ENCODE measurements around the gene SEMA4C. TPM values are rescaled to one million over a fixed set of nuclear protein-coding genes. Genes with fewer than 3 reads are reported as not detected.
A peak's percentile ranks its signal among the peaks of the same experiment; 100 is the strongest.

SEMA4C gene
- total and polyA plus RNA-seq, 9 of the 15 experiments (the other 6 are each of a cell fraction or from before 2014, with no cell fraction given): 0.32 to 59.7 (median 23.9) TPM

- no peak for TF ChIP-seq PCBP1 (IDR thresholded peaks at IDR 0.05; ENCODE audit: low read depth, low read length, poor library complexity, severe bottlenecking)
- no peak for TF ChIP-seq ZNF780A (CRISPR knock-in tag; IDR thresholded peaks at IDR 0.05)
- TF ChIP-seq LARP7 (IDR thresholded peaks at IDR 0.05): no peak
- TF ChIP-seq PPARD (CRISPR knock-in tag; IDR thresholded peaks at IDR 0.05): no peak
- no peak for TF ChIP-seq ZFP30 (CRISPR knock-in tag; IDR thresholded peaks at IDR 0.05; ENCODE audit: borderline replicate concordance)
- TF ChIP-seq, protein P1, sequence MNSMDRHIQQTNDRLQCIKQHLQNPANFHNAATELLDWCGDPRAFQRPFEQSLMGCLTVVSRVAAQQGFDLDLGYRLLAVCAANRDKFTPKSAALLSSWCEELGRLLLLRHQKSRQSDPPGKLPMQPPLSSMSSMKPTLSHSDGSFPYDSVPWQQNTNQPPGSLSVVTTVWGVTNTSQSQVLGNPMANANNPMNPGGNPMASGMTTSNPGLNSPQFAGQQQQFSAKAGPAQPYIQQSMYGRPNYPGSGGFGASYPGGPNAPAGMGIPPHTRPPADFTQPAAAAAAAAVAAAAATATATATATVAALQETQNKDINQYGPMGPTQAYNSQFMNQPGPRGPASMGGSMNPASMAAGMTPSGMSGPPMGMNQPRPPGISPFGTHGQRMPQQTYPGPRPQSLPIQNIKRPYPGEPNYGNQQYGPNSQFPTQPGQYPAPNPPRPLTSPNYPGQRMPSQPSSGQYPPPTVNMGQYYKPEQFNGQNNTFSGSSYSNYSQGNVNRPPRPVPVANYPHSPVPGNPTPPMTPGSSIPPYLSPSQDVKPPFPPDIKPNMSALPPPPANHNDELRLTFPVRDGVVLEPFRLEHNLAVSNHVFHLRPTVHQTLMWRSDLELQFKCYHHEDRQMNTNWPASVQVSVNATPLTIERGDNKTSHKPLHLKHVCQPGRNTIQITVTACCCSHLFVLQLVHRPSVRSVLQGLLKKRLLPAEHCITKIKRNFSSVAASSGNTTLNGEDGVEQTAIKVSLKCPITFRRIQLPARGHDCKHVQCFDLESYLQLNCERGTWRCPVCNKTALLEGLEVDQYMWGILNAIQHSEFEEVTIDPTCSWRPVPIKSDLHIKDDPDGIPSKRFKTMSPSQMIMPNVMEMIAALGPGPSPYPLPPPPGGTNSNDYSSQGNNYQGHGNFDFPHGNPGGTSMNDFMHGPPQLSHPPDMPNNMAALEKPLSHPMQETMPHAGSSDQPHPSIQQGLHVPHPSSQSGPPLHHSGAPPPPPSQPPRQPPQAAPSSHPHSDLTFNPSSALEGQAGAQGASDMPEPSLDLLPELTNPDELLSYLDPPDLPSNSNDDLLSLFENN (IDR thresholded peaks at IDR 0.05; ENCODE audit: low read depth in 2 of 2, low read length in 2 of 2): peak in 1 of 2 experiments; percentile 81; a peak in 2 of 4 replicates
- TF ChIP-seq ZNF146 (CRISPR knock-in tag; IDR thresholded peaks at IDR 0.05; ENCODE audit: unreplicated experiment): peak; percentile 86
- TF ChIP-seq NR2F6 (CRISPR knock-in tag; IDR thresholded peaks at IDR 0.05): no peak
- no peak for TF ChIP-seq DIDO1 (tag; IDR thresholded peaks at IDR 0.05; ENCODE audit: low read depth)
- peak; percentile 67 for TF ChIP-seq SMAD1 (IDR thresholded peaks at IDR 0.05; ENCODE audit: low read depth, low read length, partially characterized antibody)
- peak; percentile 79 for TF ChIP-seq TOE1 (IDR thresholded peaks at IDR 0.05; ENCODE audit: borderline replicate concordance)
- TF ChIP-seq TOE1 (CRISPR knock-in tag; IDR thresholded peaks at IDR 0.05; ENCODE audit: borderline replicate concordance, low read depth): no peak
- TF ChIP-seq, protein P2, sequence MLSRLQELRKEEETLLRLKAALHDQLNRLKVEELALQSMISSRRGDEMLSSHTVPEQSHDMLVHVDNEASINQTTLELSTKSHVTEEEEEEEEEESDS (CRISPR knock-in tag; IDR thresholded peaks at IDR 0.05): no peak
- TF ChIP-seq CTBP1 (IDR thresholded peaks at IDR 0.05; ENCODE audit: borderline replicate concordance): peak; percentile 27; the same call in 1 of the 2 replicates
- peak; percentile 70; the same call in 1 of the 2 replicates for TF ChIP-seq ZNF444 (CRISPR knock-in tag; IDR thresholded peaks at IDR 0.05)
- TF ChIP-seq FOXA3 (CRISPR knock-in tag; conservative IDR thresholded peaks at IDR 0.05 in 1 of 2, IDR thresholded peaks at IDR 0.05 in 1 of 2): no peak
- TF ChIP-seq HSF4 (CRISPR knock-in tag; IDR thresholded peaks at IDR 0.05; ENCODE audit: borderline replicate concordance): no peak
- TF ChIP-seq CSDE1 (IDR thresholded peaks at IDR 0.05): no peak
- TF ChIP-seq PTBP1 (IDR thresholded peaks at IDR 0.05; ENCODE audit: low read depth, low read length): no peak
- peak; percentile 85 for TF ChIP-seq ZNF583 (CRISPR knock-in tag; IDR thresholded peaks at IDR 0.05)
- TF ChIP-seq, protein P3, sequence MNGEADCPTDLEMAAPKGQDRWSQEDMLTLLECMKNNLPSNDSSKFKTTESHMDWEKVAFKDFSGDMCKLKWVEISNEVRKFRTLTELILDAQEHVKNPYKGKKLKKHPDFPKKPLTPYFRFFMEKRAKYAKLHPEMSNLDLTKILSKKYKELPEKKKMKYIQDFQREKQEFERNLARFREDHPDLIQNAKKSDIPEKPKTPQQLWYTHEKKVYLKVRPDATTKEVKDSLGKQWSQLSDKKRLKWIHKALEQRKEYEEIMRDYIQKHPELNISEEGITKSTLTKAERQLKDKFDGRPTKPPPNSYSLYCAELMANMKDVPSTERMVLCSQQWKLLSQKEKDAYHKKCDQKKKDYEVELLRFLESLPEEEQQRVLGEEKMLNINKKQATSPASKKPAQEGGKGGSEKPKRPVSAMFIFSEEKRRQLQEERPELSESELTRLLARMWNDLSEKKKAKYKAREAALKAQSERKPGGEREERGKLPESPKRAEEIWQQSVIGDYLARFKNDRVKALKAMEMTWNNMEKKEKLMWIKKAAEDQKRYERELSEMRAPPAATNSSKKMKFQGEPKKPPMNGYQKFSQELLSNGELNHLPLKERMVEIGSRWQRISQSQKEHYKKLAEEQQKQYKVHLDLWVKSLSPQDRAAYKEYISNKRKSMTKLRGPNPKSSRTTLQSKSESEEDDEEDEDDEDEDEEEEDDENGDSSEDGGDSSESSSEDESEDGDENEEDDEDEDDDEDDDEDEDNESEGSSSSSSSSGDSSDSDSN (IDR thresholded peaks at IDR 0.05; ENCODE audit: borderline replicate concordance in 1 of 2, low read depth in 2 of 2, low read length in 2 of 2): no peak
- TF ChIP-seq TARDBP (IDR thresholded peaks at IDR 0.05): peak; percentile 52; the same call in 1 of the 2 replicates
- no peak for TF ChIP-seq TFAM (CRISPR knock-in tag; conservative IDR thresholded peaks at IDR 0.05)
Observed at GRCh38 chr2:96918754-96919550, 49.1 kb upstream of the SEMA4C start (continued).
